HG03045 (cell line): ENCODE results near the gene EVA1A.

ENCODE experiments used
- ATAC-seq: cut with Tn5 transposase; IDR thresholded peaks from one replicate; pipeline ENCODE4 v1.9.1; 2021; ENCODE audit warnings: mild to moderate bottlenecking, moderate library complexity; ENCODE audit not compliant: unreplicated experiment

EVA1A gene

DNA sequence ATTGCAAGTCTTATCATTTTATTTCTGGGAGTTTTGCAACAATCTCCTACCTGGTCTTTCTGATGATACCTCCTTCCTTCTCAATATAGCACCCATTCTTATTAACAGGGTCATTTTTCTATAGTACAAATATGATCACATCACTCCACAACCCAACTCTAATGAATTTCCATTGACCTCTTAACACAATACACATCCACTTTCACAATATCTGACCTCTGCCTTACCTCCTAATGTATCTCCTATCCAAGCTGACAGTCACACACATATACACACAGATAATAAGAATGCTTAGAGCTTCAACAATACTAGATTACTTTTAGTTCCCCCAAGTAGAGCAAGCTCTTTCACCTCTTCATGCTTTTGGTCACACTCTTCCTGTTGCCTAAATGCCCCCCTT, 40.9 kb downstream of the EVA1A start:
- ATAC-seq: no peak

GRCh38 chr2:75518638-75519465, 41.9 kb downstream of the EVA1A start:
- no peak for ATAC-seq

- ATAC-seq: no peak
These were observed 43.0 kb downstream of the EVA1A start for GRCh38 chr2:75517547-75518230.

GRCh38 chr2:75516378-75517360, 44.1 kb downstream of the EVA1A start:
- ATAC-seq: no peak

DNA sequence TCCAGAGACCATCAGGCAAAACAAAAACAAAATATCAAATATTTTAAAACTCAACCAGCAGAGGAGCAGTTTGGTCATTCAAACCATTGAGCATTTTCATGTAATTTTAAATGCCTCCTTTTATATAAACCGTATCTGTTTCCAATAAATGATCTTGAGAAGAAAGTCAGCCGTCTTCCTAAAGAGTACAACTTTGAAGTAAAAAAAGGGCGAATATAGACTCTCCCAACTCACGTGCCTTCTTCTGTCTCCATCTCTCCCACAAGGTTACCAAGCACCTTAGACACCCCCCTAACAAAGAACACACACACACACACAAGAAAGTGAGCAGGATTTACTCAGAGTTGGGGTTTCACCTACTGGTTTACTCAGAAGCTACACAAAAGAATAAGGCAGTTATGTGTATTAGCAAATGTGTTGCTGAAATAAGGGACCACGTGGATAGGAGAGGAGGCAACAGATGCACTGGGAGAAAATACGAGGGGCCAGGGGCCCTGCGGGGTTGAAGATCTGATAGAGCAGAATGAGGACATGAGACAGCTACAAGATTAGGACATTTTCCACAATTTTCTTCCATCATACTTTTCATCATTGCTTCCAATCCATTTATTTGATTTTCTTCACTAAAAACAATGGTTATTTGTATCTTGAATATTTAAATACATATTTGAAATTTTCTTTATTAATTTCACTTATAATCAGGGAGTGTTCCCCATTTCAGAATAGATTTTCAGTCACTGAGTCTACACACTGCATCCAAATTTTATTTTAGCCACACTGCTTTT, 45.0 kb downstream of the EVA1A start:
- no peak for ATAC-seq

DNA sequence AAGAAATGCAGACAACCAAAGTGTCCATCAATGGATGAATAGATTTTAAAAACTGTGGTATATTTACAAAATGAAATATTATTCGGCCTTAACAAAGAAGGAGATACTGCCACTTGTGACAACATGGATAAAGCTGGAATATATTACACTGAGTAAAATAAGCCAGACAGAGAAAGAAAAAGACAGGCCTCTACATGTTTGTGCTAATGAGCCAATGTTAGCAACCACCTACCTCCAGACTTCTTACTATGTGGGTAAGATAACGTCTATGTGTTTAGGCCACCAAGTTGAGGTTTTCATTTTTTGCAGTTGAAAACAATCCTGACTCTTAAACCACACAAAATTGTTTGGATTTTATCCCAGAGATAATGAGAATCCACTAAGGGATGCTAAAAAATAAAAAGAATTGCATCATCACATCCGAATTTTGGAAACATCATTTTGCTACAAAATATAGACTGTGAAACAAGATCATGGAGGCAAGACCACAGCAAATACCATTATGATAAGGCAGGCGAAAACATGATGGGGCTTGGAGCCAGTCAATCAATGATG, 47.0 kb downstream of the EVA1A start:
- no peak for ATAC-seq

- no peak for ATAC-seq
These were observed 48.1 kb downstream of the EVA1A start for GRCh38 chr2:75512455-75513212.

- ATAC-seq: no peak
These were observed 54.5 kb downstream of the EVA1A start for GRCh38 chr2:75506101-75506697.

GRCh38 chr2:75505012-75505411, 55.7 kb downstream of the EVA1A start:
- no peak for ATAC-seq

- ATAC-seq: no peak
These were observed 57.6 kb downstream of the EVA1A start for GRCh38 chr2:75503048-75503607.

- ATAC-seq: no peak
These were observed 60.1 kb downstream of the EVA1A start for GRCh38 chr2:75500633-75501032.

DNA sequence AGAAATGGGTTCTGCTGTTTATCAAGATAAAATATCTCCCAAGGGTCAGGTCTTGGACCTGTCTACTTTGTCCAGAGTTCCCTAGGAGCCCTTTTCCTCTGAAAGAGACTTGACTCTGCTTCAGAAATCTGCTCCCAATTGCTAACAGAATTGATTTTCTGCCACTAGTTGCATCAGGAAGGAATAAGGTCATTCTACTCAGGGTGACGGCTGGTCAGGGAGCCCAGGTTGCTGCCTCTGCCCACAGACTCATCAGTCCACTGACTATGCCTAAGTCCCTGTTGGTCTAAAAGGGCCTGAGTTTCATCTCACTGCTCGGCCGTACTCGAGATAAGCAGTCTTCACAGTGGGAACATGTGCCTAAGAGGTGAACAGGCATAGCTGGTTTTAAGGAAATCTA, 61.2 kb downstream of the EVA1A start:
- ATAC-seq: no peak

DNA sequence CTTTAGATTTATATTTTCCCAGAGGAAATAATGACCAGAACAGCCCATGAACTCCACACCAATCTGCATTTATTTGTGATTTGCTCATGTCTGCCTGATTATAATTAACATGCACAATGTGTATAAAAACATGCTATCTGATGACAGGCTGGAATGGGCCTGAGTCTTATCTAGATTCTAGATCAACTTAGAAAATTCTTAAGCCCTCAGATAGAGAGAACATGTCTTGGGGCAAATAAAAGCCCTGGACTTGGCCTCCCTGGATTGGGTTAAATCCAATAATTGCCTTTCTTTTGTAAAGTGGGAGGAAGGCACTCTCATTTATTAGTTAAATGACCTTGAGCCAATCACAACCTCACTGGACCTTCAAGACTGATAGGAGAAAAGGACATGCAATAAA, 61.8 kb downstream of the EVA1A start:
- no peak for ATAC-seq

- no peak for ATAC-seq
These were observed 63.5 kb downstream of the EVA1A start for GRCh38 chr2:75497256-75497655.

DNA sequence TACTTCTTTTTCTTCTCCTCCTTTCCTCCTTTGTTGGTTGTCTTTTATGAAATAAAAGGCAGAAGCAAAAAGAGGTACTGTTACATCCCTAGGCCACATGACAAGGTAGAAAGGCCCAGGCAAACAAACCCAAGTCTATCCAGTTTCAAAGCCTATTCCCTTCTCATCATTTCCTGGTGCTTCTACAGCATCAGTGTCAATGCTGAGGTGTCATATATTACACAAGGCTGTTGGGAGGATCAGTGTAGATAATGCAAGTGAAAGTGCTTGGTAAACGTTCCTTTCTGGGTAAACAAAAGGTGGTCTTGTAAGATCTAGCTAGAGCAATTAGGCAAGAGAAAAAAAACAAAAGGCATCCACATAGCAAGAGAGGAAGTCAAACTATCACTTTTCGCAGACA, 64.9 kb downstream of the EVA1A start:
- ATAC-seq: no peak

DNA sequence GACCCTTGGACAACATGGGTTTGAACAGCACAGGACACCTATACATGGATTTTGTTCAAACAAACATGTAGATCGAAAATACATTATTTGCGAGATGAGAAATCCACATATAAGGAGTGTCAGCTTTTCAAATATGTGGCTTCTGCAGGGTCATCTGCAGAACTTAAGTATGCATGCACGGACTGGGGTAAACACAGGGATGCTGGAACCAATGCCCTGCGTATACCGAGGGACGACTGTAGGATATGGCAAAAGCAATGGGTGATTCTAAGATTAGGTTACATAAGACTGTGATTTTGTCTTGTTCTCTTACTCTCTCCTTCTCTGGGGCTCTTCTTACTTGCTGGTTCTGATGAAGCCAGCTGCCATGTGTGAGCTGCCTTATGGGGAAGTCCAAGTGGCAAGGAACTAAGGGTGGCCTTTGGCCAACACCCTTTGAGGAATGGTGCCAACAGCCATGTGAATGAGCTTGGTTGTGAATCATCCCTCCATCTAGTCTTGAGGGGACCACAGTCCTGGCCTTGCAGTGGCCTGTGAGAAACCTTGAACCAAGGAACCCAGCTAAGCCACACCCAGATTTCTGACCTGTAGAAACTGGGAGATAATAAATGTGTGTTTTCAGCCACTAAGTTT, 66.5 kb downstream of the EVA1A start:
- no peak for ATAC-seq

GRCh38 chr2:75493230-75493629, 67.5 kb downstream of the EVA1A start:
- ATAC-seq: no peak

DNA sequence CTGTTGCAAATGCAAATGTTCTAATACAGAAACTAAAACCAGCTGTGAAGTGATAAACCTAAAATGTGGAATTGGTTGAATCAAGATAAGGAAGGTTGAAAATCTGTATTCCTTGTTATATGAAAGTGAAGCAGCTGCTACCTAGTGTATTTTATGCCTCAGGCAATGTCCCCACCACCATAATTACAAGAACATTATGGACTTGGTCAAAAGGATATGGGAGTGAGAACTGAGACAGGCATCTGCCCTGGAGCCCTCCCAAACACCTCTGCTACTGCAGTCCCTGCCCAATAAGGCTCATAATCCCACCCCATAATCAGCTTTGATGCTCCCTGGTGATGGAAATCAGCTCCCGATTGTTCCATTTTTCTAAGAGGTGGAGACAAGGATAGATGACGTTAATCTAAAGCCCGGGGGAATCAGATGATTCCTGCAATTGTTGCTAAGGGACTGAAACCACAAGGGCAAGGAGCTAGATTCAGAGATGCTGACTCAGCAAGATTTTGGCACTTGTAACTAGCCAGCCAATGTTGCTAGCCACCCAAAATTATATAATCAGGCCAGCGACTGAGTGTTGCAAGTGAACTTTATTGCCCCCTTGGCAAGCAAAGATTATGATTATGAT, 69.5 kb downstream of the EVA1A start:
- ATAC-seq: no peak
